ENCODE measurements around the gene VPS45.

DNA sequence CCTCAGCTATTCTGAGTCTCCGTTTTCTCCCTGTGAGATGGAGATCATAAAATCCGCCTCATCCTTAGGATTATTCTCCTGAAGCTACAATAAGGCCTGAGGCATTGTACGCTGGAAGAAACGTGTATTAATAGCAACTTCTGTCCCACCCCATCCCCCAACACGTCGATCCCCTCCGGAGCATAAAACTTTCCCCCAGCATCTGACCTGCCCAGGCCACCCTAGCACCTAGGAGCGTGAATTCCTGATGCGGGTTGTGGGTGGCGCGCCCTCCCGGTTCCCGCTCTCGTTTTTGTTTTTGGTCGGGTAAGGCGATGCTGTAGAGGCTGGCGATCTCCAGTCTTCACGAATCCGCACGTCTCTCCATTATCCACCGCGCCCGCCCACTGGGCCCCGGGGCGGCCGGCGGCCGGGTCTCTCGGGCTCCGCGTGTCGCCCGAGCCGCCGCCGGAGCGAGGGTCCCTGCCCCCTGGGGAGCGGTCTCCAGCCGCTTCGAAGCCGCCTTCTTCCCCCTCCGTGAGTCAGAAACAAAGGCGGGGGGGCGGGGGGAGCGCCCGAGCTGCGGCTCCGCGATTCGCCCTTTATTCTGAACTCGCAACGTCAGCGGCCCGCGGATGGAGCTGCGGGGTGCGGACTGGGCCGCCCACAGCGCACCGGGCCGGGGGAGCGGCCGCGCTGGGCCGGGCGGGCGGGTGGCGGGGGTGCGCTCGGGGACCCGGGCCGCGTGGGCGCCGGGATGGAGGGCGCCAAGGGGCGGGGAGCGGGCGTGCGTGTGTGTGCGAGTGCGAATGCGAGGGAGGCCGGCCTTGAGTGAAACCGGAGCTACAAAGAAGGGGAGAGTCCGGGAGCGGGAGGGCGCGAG lies 81.9 kb downstream of the VPS45 start, which contains the start of gene PLEKHO1:
- no peak for TF ChIP-seq CTCF (optimal IDR thresholded peaks at IDR 0.05 in 1 of 3, IDR thresholded peaks at IDR 0.05 in 1 of 3, conservative IDR thresholded peaks at IDR 0.05 in 1 of 3; ENCODE audit: extremely low read depth in 1 of 3, insufficient read depth in 2 of 3, low read length in 3 of 3)
- no peak for TF ChIP-seq EZH2 (IDR thresholded peaks at IDR 0.05; ENCODE audit: low read length)
